ENCODE results near the gene CLEC11A.

The CLEC11A gene

DNA sequence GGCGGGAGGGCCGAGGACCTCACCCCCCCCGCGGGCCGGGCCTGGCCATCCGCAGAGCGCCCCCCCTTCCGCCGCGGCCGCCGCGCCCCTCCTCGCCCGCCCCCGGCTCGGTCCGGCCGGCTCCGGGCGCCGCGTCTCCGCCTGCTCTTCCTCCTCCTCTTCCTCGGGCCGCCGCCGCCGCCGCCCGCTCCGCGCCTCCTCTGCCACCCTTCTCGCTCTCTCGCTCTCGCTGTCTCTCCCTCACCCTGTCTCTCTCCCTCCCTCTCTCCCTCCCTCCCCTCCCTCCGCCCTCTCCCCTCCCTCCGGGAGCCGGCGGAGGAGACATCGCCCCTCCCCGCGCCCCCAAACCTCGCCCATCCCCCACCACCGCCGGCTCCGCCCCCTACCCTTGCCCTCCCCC lies 3.6 kb upstream of the CLEC11A start, which contains the start of gene SHANK1 (continued):
- TF ChIP-seq, protein P1, sequence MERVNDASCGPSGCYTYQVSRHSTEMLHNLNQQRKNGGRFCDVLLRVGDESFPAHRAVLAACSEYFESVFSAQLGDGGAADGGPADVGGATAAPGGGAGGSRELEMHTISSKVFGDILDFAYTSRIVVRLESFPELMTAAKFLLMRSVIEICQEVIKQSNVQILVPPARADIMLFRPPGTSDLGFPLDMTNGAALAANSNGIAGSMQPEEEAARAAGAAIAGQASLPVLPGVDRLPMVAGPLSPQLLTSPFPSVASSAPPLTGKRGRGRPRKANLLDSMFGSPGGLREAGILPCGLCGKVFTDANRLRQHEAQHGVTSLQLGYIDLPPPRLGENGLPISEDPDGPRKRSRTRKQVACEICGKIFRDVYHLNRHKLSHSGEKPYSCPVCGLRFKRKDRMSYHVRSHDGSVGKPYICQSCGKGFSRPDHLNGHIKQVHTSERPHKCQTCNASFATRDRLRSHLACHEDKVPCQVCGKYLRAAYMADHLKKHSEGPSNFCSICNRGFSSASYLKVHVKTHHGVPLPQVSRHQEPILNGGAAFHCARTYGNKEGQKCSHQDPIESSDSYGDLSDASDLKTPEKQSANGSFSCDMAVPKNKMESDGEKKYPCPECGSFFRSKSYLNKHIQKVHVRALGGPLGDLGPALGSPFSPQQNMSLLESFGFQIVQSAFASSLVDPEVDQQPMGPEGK (tag by site-specific recombination; IDR thresholded peaks at IDR 0.05), result 0 out of 2 replicates have a peak, but pooled peaks have one; percentile 16
- TF ChIP-seq ZNF596 (tag by site-specific recombination; IDR thresholded peaks at IDR 0.05), result peak; percentile 62; the same call in 1 of the 2 replicates
- TF ChIP-seq, protein P2, sequence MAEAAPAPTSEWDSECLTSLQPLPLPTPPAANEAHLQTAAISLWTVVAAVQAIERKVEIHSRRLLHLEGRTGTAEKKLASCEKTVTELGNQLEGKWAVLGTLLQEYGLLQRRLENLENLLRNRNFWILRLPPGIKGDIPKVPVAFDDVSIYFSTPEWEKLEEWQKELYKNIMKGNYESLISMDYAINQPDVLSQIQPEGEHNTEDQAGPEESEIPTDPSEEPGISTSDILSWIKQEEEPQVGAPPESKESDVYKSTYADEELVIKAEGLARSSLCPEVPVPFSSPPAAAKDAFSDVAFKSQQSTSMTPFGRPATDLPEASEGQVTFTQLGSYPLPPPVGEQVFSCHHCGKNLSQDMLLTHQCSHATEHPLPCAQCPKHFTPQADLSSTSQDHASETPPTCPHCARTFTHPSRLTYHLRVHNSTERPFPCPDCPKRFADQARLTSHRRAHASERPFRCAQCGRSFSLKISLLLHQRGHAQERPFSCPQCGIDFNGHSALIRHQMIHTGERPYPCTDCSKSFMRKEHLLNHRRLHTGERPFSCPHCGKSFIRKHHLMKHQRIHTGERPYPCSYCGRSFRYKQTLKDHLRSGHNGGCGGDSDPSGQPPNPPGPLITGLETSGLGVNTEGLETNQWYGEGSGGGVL (tag by site-specific recombination; IDR thresholded peaks at IDR 0.05), result peak; percentile 87
- no peak for TF ChIP-seq ZNF132 (tag by site-specific recombination; IDR thresholded peaks at IDR 0.05; ENCODE audit: borderline replicate concordance)
- peak; percentile 76; the same call in 1 of the 2 replicates for TF ChIP-seq KLF1 (tag by site-specific recombination; IDR thresholded peaks at IDR 0.05)

DNA sequence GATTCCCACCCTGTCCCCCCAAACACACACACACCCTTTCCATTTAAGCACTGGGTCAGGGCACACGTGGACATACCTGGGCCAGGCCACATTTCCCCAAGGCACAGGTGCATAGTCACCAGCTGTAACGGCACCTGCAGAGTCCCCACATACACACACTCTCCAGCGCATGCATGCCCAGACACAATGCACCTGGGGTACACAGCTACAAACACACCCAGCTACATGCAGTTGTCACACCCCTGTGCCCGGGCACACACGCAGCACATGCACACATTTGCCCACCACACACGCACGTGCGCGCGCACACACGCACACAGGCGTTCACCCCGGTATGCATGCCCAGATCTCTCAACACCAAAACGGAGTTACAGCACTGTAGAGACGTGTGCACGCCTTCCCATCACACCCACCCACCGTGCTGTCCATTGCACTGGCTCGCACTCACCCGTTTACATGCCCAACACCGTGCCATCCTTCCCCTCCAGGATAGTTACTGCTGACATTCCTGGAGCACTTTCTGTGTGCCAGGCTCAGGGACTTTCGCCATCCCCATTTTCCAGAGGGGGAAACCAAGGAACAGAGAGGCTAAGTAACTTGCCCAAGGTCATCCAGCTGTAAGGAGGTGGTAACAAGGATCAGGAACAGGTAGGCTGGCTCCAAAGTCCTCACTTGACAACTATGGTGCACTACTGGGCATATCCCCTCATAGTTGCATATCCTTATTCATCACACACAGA lies 2.8 kb upstream of the CLEC11A start:
- ChIA-PET POLR2A (no interaction called here), CTCF (interaction anchor here (0.6 to 2.1 kb wide), 9 partner anchors 15 to 415 kb away, joined by 3 to 8 read pairs (median 3); no protein-coding TSS in a partner anchor)
- TF ChIP-seq ZFP69B (tag by site-specific recombination; IDR thresholded peaks at IDR 0.05) (no peak), ZNF621 (tag by site-specific recombination; IDR thresholded peaks at IDR 0.05) (no peak)
- TF ChIP-seq, protein P3, sequence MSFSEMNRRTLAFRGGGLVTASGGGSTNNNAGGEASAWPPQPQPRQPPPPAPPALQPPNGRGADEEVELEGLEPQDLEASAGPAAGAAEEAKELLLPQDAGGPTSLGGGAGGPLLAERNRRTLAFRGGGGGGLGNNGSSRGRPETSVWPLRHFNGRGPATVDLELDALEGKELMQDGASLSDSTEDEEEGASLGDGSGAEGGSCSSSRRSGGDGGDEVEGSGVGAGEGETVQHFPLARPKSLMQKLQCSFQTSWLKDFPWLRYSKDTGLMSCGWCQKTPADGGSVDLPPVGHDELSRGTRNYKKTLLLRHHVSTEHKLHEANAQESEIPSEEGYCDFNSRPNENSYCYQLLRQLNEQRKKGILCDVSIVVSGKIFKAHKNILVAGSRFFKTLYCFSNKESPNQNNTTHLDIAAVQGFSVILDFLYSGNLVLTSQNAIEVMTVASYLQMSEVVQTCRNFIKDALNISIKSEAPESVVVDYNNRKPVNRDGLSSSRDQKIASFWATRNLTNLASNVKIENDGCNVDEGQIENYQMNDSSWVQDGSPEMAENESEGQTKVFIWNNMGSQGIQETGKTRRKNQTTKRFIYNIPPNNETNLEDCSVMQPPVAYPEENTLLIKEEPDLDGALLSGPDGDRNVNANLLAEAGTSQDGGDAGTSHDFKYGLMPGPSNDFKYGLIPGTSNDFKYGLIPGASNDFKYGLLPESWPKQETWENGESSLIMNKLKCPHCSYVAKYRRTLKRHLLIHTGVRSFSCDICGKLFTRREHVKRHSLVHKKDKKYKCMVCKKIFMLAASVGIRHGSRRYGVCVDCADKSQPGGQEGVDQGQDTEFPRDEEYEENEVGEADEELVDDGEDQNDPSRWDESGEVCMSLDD (tag by site-specific recombination; IDR thresholded peaks at IDR 0.05), result peak; percentile 55; the same call in 1 of the 2 replicates
- TF ChIP-seq, protein P4, sequence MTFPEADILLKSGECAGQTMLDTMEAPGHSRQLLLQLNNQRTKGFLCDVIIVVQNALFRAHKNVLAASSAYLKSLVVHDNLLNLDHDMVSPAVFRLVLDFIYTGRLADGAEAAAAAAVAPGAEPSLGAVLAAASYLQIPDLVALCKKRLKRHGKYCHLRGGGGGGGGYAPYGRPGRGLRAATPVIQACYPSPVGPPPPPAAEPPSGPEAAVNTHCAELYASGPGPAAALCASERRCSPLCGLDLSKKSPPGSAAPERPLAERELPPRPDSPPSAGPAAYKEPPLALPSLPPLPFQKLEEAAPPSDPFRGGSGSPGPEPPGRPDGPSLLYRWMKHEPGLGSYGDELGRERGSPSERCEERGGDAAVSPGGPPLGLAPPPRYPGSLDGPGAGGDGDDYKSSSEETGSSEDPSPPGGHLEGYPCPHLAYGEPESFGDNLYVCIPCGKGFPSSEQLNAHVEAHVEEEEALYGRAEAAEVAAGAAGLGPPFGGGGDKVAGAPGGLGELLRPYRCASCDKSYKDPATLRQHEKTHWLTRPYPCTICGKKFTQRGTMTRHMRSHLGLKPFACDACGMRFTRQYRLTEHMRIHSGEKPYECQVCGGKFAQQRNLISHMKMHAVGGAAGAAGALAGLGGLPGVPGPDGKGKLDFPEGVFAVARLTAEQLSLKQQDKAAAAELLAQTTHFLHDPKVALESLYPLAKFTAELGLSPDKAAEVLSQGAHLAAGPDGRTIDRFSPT (tag by site-specific recombination; IDR thresholded peaks at IDR 0.05), result peak; percentile 83
- no peaks in the 10 kb centered on the region for H3K36me3 ChIP-seq (ENCODE audit: control insufficient read depth in 2 of 2, insufficient read depth in 1 of 2, low read length in 2 of 2)
- no peak overlapping the region for H3K4me3 ChIP-seq (ENCODE audit: low read depth, low read length)
- no peak overlapping the region for H3K27ac ChIP-seq (ENCODE audit: extremely low read depth, low read depth, low read length)
- H3K4me1 ChIP-seq (ENCODE audit: control insufficient read depth, insufficient read depth, low read length), result peaks cover 3% of the 10 kb centered on the region; the same call in 1 of the 2 replicates
- no peaks in the 10 kb centered on the region for H3K9me3 ChIP-seq (ENCODE audit: control insufficient read depth, insufficient read depth, low read depth, low read length)

DNA sequence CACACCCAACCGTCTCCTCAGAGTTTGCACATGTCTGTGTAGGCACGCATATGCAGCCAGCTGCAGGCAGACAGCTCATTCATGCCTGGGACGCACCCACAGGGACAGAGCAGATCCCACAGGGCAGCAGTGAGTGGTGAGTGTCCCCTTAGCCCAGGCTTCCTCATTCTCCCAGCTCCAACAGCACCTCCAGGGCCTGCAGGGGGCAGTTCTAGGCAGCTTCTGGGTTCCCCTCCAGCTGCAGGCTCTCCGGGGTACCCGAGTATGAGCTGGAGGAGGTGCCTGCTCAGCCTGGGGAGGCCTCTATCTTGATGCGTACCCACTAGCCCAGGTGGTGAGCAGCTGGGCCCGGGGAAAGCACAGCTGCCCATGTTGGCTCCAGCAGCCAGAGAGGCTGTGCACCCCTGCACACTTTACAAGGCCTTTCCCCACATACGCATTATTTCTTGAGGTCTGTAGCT lies 2.2 kb upstream of the CLEC11A start:
- Histone ChIP-seq H3K36me3 (ENCODE audit: control insufficient read depth in 2 of 2, insufficient read depth in 1 of 2, low read length in 2 of 2) (no peaks in the 10 kb centered on the region), H3K27ac (ENCODE audit: extremely low read depth, low read depth, low read length) (no peak overlapping the region), H3K4me1 (ENCODE audit: control insufficient read depth, insufficient read depth, low read length) (peaks cover 7% of the 10 kb centered on the region; the same call in 1 of the 2 replicates), H3K4me3 (ENCODE audit: low read depth, low read length) (no peak overlapping the region), H3K9me3 (ENCODE audit: control insufficient read depth, insufficient read depth, low read depth, low read length) (no peaks in the 10 kb centered on the region)
- ChIA-PET CTCF (interaction anchor here (0.6 to 2.1 kb wide), 8 partner anchors 11 to 201 kb away, joined by 3 to 8 read pairs (median 3); no protein-coding TSS in a partner anchor), POLR2A (no interaction called here)
- TF ChIP-seq ZNF837 (tag by site-specific recombination; IDR thresholded peaks at IDR 0.05), result no peak
- TF ChIP-seq ZNF571 (tag by site-specific recombination; IDR thresholded peaks at IDR 0.05), result no peak
- TF ChIP-seq ZSCAN30 (tag by site-specific recombination; IDR thresholded peaks at IDR 0.05), result no peak
- no peak for TF ChIP-seq ZNF175 (tag by site-specific recombination; IDR thresholded peaks at IDR 0.05)
- TF ChIP-seq, protein P5, sequence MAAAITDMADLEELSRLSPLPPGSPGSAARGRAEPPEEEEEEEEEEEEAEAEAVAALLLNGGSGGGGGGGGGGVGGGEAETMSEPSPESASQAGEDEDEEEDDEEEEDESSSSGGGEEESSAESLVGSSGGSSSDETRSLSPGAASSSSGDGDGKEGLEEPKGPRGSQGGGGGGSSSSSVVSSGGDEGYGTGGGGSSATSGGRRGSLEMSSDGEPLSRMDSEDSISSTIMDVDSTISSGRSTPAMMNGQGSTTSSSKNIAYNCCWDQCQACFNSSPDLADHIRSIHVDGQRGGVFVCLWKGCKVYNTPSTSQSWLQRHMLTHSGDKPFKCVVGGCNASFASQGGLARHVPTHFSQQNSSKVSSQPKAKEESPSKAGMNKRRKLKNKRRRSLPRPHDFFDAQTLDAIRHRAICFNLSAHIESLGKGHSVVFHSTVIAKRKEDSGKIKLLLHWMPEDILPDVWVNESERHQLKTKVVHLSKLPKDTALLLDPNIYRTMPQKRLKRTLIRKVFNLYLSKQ (tag by site-specific recombination; IDR thresholded peaks at IDR 0.05; ENCODE audit: borderline replicate concordance), result no peak
- TF ChIP-seq, protein P6, sequence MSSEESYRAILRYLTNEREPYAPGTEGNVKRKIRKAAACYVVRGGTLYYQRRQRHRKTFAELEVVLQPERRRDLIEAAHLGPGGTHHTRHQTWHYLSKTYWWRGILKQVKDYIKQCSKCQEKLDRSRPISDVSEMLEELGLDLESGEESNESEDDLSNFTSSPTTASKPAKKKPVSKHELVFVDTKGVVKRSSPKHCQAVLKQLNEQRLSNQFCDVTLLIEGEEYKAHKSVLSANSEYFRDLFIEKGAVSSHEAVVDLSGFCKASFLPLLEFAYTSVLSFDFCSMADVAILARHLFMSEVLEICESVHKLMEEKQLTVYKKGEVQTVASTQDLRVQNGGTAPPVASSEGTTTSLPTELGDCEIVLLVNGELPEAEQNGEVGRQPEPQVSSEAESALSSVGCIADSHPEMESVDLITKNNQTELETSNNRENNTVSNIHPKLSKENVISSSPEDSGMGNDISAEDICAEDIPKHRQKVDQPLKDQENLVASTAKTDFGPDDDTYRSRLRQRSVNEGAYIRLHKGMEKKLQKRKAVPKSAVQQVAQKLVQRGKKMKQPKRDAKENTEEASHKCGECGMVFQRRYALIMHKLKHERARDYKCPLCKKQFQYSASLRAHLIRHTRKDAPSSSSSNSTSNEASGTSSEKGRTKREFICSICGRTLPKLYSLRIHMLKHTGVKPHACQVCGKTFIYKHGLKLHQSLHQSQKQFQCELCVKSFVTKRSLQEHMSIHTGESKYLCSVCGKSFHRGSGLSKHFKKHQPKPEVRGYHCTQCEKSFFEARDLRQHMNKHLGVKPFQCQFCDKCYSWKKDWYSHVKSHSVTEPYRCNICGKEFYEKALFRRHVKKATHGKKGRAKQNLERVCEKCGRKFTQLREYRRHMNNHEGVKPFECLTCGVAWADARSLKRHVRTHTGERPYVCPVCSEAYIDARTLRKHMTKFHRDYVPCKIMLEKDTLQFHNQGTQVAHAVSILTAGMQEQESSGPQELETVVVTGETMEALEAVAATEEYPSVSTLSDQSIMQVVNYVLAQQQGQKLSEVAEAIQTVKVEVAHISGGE (tag by site-specific recombination; conservative IDR thresholded peaks at IDR 0.05; ENCODE audit: low read depth), result no peak
- no peak for TF ChIP-seq PRDM1 (tag by site-specific recombination; IDR thresholded peaks at IDR 0.05)
- TF ChIP-seq ZNF404 (tag by site-specific recombination; IDR thresholded peaks at IDR 0.05), result no peak
